Measurements from ENCODE around the gene ENGASE.

The ENGASE gene

DNA sequence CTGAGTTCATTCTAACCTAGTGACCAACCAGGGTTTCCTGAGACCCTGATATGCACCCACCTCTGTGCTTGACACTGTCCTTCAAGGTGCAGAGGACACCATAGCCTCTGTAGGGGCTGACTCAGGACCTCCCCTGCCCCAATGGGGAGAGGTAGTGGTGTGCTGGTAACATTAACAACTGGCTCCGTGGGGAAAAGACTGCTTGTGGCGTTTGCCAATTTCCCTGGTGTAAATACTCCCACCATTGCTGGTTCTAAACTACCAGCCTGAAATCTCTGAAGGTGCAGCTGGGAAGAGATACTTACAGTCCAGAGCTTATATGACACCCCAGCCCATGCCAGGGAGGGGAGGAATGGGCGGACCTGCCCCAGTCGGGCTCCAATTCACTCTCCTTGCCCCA, 54.9 kb downstream of the ENGASE start:
- H3K36me3 ChIP-seq (replicated peaks), result no peaks in the 10 kb centered on the region
- in situ Hi-C loops (cut with HindIII; ENCODE audit: low pct_ligation_motif_present, low sequenced_read_pairs), result no loop called here
- DNase-seq, result no peak
- H3K27me3 ChIP-seq (replicated peaks), result peaks cover 3% of the 10 kb centered on the region
- H3K27ac ChIP-seq, result no peak overlapping the region
- no peak overlapping the region for H3K4me3 ChIP-seq (ENCODE audit: low read depth, low read length)
- TF ChIP-seq, protein P1, sequence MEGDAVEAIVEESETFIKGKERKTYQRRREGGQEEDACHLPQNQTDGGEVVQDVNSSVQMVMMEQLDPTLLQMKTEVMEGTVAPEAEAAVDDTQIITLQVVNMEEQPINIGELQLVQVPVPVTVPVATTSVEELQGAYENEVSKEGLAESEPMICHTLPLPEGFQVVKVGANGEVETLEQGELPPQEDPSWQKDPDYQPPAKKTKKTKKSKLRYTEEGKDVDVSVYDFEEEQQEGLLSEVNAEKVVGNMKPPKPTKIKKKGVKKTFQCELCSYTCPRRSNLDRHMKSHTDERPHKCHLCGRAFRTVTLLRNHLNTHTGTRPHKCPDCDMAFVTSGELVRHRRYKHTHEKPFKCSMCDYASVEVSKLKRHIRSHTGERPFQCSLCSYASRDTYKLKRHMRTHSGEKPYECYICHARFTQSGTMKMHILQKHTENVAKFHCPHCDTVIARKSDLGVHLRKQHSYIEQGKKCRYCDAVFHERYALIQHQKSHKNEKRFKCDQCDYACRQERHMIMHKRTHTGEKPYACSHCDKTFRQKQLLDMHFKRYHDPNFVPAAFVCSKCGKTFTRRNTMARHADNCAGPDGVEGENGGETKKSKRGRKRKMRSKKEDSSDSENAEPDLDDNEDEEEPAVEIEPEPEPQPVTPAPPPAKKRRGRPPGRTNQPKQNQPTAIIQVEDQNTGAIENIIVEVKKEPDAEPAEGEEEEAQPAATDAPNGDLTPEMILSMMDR (IDR thresholded peaks at IDR 0.05; ENCODE audit: low read depth, low read length, missing control alignments), result no peak

DNA sequence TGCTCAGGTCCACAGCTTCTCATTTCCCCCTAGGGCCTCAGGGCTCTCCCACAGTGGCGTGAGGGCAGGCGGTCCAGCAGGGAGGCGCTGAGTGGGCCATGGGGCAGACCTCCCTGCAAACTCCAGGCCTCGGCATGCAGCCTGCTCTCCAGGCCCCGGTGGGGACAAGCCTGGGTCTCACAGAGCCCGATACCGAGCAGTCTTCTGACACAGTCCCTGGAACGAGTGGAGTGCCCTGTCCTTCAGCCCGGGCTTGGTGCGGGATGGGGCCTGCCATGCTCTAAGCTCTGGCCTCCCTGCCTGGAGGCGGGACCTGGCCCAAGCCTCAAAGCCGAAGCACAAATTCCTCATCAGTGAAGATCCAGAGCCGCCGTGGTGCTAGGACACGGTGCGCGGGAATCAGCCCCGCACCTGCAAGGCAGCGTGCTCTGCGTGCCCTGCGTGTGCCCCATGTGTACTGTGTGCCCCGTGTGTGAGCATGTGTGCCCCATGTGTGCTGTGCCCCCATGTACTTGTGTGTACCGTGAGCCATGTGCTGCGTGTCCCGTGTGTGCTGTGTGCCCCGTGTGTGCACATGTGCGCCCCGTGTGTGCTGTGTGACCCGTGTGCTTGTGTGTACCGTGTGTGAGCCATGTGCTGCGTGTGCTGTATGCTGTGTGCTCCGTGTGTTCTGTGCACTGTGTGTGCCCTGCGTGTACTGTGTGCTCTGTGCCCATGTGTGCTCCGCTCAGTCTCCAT, 56.1 kb downstream of the ENGASE start:
- in situ Hi-C loops (cut with HindIII; ENCODE audit: low pct_ligation_motif_present, low sequenced_read_pairs), result no loop called here
- Histone ChIP-seq H3K27me3 (replicated peaks) (peaks cover 3% of the 10 kb centered on the region), H3K27ac (no peak overlapping the region), H3K4me3 (ENCODE audit: low read depth, low read length) (no peak overlapping the region), H3K36me3 (replicated peaks) (no peaks in the 10 kb centered on the region)
- DNase-seq, result no peak
- TF ChIP-seq, protein P1 (IDR thresholded peaks at IDR 0.05; ENCODE audit: low read depth, low read length, missing control alignments), result no peak

DNA sequence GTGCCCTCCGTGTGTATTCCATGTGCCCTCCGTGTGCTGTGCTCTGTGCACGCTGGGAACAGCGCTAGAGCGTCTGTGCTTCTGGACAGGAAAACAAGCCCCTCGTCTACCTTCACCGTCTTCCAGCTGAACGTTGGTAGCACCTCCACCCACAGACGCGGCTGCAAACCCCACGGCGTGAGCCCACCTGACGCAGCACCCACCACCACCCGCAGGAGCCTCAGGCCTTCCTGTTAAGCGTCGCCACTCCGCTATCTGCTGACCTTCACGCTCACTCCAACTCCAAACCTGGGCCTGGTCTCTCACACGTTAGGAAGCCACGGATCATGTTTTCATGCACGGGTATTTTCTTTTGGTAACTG, 56.6 kb downstream of the ENGASE start:
- in situ Hi-C loops (cut with HindIII; ENCODE audit: low pct_ligation_motif_present, low sequenced_read_pairs), result no loop called here
- H3K27ac ChIP-seq, result no peak overlapping the region
- no peak overlapping the region for H3K4me3 ChIP-seq (ENCODE audit: low read depth, low read length)
- TF ChIP-seq, protein P1 (IDR thresholded peaks at IDR 0.05; ENCODE audit: low read depth, low read length, missing control alignments), result no peak
- no peaks in the 10 kb centered on the region for H3K36me3 ChIP-seq (replicated peaks)
- H3K27me3 ChIP-seq (replicated peaks), result no peaks in the 10 kb centered on the region
- no peak for DNase-seq

DNA sequence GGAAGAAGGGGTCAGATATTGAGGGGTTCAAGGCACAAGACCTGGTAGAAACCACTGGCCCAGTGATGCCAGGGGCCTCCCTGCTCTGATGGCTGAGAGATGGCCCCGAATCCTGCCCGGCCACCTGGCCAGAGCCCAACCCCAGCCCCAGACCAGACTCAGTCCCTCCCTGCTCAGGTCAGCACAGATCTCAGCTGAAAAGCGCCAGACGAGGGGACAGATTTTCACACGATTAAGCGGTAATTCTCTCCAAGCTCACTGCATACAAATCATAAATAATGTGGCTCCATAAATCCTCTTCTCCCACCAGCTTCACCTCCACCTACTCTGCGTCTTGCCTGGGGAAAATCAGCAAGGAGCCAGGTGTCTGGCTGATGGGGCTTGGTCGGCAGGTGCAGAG, 57.1 kb downstream of the ENGASE start:
- H3K27ac ChIP-seq, result no peak overlapping the region
- no peaks in the 10 kb centered on the region for H3K36me3 ChIP-seq (replicated peaks)
- H3K27me3 ChIP-seq (replicated peaks), result no peaks in the 10 kb centered on the region
- DNase-seq, result no peak
- TF ChIP-seq, protein P1 (IDR thresholded peaks at IDR 0.05; ENCODE audit: low read depth, low read length, missing control alignments), result no peak
- no peak overlapping the region for H3K4me3 ChIP-seq (ENCODE audit: low read depth, low read length)
- in situ Hi-C loops (cut with HindIII; ENCODE audit: low pct_ligation_motif_present, low sequenced_read_pairs), result no loop called here

GRCh38 chr17:79132271-79133064, 57.8 kb downstream of the ENGASE start:
- Histone ChIP-seq H3K4me3 (ENCODE audit: low read depth, low read length) (no peak overlapping the region), H3K27me3 (replicated peaks) (no peaks in the 10 kb centered on the region), H3K27ac (no peak overlapping the region), H3K36me3 (replicated peaks) (no peaks in the 10 kb centered on the region)
- TF ChIP-seq, protein P1 (IDR thresholded peaks at IDR 0.05; ENCODE audit: low read depth, low read length, missing control alignments), result no peak
- in situ Hi-C loops (cut with HindIII; ENCODE audit: low pct_ligation_motif_present, low sequenced_read_pairs), result no loop called here
- no peak for DNase-seq

All from brain microvascular endothelial cell (primary cell).